NB4 (cell line): Measurements from ENCODE around the gene MYLK2.

Experiments
- TF ChIP-seq, protein P1 (sequence below): IDR thresholded peaks from one replicate; pipeline ENCODE4 v1.5.1; 2012; ENCODE audit warnings: low read depth, low read length
- TF ChIP-seq, protein P2 (sequence below): IDR thresholded peaks from 2 replicates; pipeline ENCODE4 v1.6.1; 2011; ENCODE audit warnings: low read depth, low read length

DNA sequence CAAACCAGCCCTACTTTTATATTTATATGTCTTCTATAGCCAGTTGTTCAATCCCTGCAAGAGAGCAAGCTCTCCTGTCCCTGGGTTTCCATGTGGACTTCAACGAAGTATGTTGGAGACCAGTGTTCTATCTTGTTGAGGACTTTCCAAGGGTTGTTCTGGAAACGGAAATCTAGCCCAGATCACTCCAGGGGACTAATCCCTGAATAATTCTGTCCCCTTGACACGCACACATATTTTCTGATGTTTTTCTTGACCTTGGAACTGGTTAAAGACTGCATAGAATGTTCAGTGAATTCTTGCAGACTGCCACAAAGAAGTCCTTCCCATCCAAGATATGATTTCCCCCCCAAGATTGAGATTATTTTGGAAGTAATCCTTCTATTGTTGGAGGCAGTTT is 9.5 kb upstream of the MYLK2 start:
- TF ChIP-seq, protein P1, sequence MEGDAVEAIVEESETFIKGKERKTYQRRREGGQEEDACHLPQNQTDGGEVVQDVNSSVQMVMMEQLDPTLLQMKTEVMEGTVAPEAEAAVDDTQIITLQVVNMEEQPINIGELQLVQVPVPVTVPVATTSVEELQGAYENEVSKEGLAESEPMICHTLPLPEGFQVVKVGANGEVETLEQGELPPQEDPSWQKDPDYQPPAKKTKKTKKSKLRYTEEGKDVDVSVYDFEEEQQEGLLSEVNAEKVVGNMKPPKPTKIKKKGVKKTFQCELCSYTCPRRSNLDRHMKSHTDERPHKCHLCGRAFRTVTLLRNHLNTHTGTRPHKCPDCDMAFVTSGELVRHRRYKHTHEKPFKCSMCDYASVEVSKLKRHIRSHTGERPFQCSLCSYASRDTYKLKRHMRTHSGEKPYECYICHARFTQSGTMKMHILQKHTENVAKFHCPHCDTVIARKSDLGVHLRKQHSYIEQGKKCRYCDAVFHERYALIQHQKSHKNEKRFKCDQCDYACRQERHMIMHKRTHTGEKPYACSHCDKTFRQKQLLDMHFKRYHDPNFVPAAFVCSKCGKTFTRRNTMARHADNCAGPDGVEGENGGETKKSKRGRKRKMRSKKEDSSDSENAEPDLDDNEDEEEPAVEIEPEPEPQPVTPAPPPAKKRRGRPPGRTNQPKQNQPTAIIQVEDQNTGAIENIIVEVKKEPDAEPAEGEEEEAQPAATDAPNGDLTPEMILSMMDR, result no peak
- TF ChIP-seq, protein P2, sequence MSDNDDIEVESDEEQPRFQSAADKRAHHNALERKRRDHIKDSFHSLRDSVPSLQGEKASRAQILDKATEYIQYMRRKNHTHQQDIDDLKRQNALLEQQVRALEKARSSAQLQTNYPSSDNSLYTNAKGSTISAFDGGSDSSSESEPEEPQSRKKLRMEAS, result no peak
